NT2/D1 (cell line): ENCODE measurements around the gene TMEM116.
"Not testable (repeated sequence)": the region's sequence is repeated elsewhere in the genome, so short reads cannot be mapped to it uniquely, and the experiment has no call there.

Source experiments
- DNase-seq: peaks from one replicate; pipeline ENCODE4 v3.0.0-alpha.2; 2011; ENCODE audit warnings: low read depth, low spot score
- H3K27me3 ChIP-seq: 2 replicates; pipeline ENCODE4 v1.6.0; 2011; ENCODE audit warnings: mild to moderate bottlenecking; ENCODE audit not compliant: insufficient read length, insufficient read depth
- H3K36me3 ChIP-seq: 2 replicates; pipeline ENCODE4 v1.6.1; 2011; ENCODE audit warnings: mild to moderate bottlenecking, low read length, mixed read lengths; ENCODE audit not compliant: insufficient read depth, insufficient read length
- H3K4me1 ChIP-seq: 2 replicates; pipeline ENCODE4 v1.5.1; 2011; ENCODE audit not compliant: insufficient read depth, insufficient read length
- H3K4me3 ChIP-seq: 2 replicates; pipeline ENCODE4 v1.5.1; 2011; ENCODE audit warnings: low read depth; ENCODE audit not compliant: insufficient read length
- H3K9ac ChIP-seq: 2 replicates; pipeline ENCODE4 v1.6.0; 2011; ENCODE audit warnings: low read depth; ENCODE audit not compliant: insufficient read length
- H3K9me3 ChIP-seq: 2 replicates; pipeline ENCODE4 v1.5.1; 2011; ENCODE audit warnings: mild to moderate bottlenecking, low read length; ENCODE audit not compliant: insufficient read depth
- SUZ12 ChIP-seq: IDR thresholded peaks from 2 replicates; pipeline ENCODE4 v1.6.1; 2011; ENCODE audit not compliant: insufficient read length, insufficient read depth; ENCODE audit errors: extremely low read depth
- YY1 ChIP-seq: IDR thresholded peaks from 2 replicates; pipeline ENCODE4 v1.6.1; 2011; ENCODE audit not compliant: insufficient read length, insufficient read depth
- ZNF274 ChIP-seq: IDR thresholded peaks from 2 replicates; pipeline ENCODE4 v1.6.1; 2011; ENCODE audit warnings: mild to moderate bottlenecking, low read depth, low read length

TMEM116 gene

DNA sequence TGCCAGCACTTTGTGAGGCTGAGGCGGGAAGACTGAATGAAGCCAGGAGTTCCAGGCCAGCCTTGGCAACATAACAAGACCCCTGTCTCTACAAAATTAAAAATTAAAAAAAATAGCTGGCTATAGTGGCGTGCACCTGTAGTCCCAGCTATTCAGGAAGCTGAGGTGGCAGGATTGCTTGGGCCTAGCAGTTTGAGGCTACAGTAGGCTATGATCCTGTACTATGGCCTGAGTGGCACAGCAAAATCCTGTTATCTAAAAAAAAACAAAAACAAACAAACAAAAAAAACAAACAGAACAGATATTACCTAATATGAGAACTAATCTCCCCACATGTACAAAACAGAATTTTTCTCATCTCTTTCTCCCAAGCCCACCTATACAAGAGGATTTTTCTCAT lies 15.7 kb downstream of the TMEM116 start:
- H3K9ac ChIP-seq = no peak overlapping the region
- no peak for DNase-seq
- H3K4me1 ChIP-seq = no peaks in the 10 kb centered on the region
- no peak overlapping the region for H3K4me3 ChIP-seq
- H3K27me3 ChIP-seq = no peaks in the 10 kb centered on the region
- H3K9me3 ChIP-seq = no peaks in the 10 kb centered on the region
- peaks cover 3% of the 10 kb centered on the region for H3K36me3 ChIP-seq
- TF ChIP-seq ZNF274 (no peak), SUZ12 (no peak), YY1 (no peak)

DNA sequence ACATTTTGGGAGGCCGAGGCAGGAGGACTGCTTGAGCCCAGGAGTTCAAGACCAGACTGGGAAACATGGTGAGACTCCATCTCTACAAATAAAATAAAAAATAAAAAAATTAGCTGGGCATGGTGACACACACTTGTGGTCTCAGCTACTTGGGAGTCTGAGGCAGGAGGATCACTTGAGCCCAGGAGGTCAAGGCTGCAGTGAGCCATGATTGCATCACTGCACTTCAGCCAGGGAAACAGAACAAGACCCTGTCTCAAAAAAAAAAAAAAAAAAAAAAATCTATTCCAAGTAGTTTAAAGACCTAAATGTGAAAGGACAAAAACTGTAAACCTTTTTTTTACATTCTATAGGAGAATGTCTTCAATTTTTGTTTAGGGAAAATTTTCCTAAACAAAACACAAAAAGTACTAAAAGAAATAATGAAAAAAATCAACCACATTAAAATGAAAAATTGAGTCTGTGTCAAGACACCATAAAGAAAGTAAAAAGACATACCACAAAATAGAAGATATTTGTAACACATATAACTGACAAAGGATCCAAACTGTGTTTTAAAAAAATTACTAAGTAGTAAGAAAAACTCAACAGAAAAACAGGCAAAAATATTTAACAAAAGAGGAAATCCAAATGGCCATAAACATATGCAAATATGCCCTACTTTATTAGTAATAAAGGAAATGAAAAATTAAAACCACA lies 17.0 kb downstream of the TMEM116 start:
- Histone ChIP-seq H3K9me3 (no peaks in the 10 kb centered on the region), H3K4me3 (no peak overlapping the region), H3K27me3 (no peaks in the 10 kb centered on the region), H3K9ac (no peak overlapping the region), H3K4me1 (no peaks in the 10 kb centered on the region), H3K36me3 (peaks cover 3% of the 10 kb centered on the region)
- DNase-seq = no peak
- no peak for TF ChIP-seq SUZ12

DNA sequence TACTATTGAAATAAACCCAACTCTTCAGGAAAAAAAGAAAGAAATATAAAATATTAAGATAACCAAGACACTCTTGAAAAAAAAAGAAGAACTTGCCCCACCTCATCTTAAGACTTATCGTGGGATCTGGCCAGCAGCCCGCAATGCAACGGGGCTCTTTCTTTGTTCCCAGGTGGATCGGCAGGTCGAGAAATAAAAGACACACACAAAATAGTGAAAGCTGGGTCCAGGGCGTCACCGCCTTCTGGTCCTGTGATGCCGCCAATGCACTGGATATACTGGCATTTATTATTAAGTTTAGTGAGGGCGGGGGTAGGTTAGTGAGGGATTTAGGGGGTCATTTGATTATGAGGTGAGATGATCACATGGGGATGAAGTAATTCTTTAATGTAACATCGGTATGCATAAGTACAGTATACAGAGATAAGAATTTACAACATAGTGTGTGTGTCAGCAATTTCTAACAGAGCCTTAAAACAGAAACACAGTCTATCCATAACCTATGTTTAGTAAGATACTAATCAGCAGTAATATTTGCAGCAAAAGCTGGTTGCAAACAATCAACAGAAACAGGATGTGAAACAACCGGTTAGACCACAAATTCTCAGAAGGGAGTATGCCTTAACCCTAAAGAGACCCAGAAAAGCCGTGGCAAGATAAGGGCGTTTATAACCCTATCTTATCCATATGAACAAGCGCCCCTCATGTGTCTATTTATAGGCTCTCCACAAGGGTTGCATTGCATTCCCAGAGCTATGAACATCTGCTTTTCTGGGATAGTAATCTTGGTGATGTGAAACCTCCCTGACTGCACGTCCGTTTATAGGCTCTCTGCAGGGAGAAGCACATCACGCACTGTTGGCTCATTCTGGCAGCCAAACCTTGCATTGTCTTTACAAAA lies 18.5 kb downstream of the TMEM116 start:
- H3K9ac ChIP-seq, H3K4me1 ChIP-seq, H3K27me3 ChIP-seq, H3K36me3 ChIP-seq, H3K4me3 ChIP-seq, H3K9me3 ChIP-seq, DNase-seq: not testable (repeated sequence)

DNA sequence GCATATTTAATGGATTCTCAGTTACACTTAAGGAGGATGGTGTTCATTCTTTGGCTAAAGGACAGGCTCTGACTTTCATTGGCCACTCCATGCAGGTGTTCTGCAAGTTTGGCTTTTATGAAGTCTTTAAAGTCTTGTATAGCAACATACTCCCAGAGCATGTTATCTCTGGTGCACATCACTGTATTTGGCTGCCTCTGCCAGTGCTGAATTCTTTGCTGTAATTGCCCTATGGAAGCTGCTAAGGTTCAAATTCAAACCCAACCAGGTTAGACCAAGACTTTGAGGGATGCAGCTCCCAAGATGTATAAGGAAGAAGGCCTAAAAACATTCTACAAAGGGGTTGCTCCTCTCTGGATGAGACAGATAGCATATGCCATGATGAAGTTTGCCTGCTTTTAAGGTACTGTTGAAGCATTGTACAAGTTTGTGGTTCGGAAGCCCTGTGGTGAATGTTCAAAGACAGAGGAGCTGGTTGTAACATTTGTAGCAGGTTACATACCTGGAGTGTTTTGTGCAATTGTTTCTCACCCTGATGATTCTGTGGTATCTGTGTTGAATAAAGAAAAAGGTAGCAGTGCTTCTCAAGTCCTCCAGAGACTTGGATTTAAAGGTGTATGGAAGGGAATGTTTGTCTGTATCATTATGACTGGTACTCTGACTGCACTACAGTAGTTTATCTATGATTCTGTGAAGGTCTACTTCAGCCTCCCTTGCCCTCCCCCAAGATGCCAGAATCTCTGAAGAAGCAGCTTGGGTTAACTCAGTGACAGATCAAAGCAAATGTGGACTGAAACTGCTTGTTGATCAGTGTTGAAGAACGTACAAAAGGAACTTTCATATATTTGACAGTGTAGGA lies 19.4 kb downstream of the TMEM116 start:
- Histone ChIP-seq H3K4me1 (no peaks in the 10 kb centered on the region), H3K4me3 (no peak overlapping the region), H3K9me3 (no peaks in the 10 kb centered on the region), H3K9ac (no peak overlapping the region), H3K27me3 (no peaks in the 10 kb centered on the region), H3K36me3 (no peaks in the 10 kb centered on the region)
- TF ChIP-seq ZNF274 (no peak), SUZ12 (no peak), YY1 (no peak)
- DNase-seq = no peak

DNA sequence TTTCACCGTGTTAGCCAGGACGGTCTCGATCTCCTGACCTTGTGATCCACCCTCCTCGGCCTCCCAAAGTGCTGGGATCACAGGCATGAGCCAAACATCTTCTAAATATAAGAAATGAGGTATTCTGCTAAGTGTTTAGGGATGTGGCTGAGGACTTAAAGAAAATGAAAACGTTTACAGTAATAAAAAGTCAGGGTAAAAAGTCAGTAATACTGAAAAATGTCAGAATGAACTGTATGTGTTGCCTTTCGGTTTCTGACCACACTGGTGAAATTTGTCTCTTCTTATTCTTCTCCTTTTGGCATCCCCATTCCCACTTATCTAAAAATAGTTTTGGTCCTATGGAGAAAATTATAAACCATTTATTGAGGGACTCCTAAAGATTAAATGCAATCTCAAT lies 20.5 kb downstream of the TMEM116 start:
- Histone ChIP-seq H3K4me1 (no peaks in the 10 kb centered on the region), H3K9ac (no peak overlapping the region), H3K4me3 (no peak overlapping the region)

DNA sequence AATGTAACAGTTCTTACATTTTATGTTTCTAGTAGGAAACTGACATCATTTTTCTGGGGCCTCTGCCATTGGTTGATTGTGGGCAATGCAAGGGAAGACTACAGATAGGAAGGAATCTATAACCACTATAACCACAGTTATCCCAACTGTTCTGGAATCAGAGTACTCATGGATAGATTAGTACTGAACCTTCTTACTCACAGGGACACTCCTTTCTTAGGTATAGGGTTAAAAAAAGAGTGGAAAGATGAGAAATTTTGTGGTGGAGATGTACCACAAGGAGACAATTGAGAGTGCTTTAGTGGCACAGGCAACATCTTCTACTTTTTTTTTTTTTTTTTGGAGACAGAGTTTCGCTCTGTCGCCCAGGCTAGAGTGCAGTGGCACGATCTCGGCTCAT lies 21.0 kb downstream of the TMEM116 start:
- H3K9ac ChIP-seq = no peak overlapping the region

More for the DNA sequence above, 20.5 kb downstream of the TMEM116 start:
- H3K9me3 ChIP-seq = no peaks in the 10 kb centered on the region
- no peak for DNase-seq
- no peak for TF ChIP-seq YY1
- no peak for TF ChIP-seq ZNF274
- no peak for TF ChIP-seq SUZ12
- H3K36me3 ChIP-seq = no peaks in the 10 kb centered on the region
- no peaks in the 10 kb centered on the region for H3K27me3 ChIP-seq

DNA sequence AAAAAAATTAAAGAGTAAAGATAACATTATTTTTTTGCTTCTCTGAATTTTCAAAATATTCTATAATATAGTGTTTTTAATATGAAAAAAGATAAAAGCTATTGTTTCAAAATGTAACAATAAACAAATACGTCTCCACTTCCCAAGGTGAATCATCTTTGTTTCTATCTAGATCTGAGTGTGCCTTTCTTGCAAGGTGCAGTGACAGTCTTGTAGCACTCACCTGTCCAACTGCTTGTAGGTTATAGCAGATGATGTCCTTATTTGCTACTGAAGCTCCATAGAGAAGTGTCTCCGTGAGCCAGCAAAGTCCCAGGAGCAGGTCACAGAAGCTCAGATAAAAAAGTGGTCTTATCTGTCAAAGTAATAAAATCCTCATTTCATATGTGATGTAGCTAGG lies 21.4 kb downstream of the TMEM116 start:
- TF ChIP-seq SUZ12 (no peak), YY1 (no peak), ZNF274 (no peak)
- no peak overlapping the region for H3K4me3 ChIP-seq
- H3K9me3 ChIP-seq = no peaks in the 10 kb centered on the region
- H3K4me1 ChIP-seq = no peaks in the 10 kb centered on the region
- no peaks in the 10 kb centered on the region for H3K36me3 ChIP-seq
- H3K27me3 ChIP-seq = no peaks in the 10 kb centered on the region
- H3K9ac ChIP-seq = no peak overlapping the region
- DNase-seq = no peak

More for the DNA sequence above, 21.0 kb downstream of the TMEM116 start:
- Histone ChIP-seq H3K27me3 (no peaks in the 10 kb centered on the region), H3K9me3 (no peaks in the 10 kb centered on the region), H3K4me1 (no peaks in the 10 kb centered on the region), H3K36me3 (no peaks in the 10 kb centered on the region), H3K4me3 (no peak overlapping the region)
- no peak for TF ChIP-seq YY1
- no peak for TF ChIP-seq ZNF274
- TF ChIP-seq SUZ12 = no peak
- DNase-seq = no peak
